Gastroesophageal sphincter (tissue), 4 donors: ENCODE data around the gene ASB6. TPM values are rescaled to one million over a fixed set of nuclear protein-coding genes. Genes with fewer than 3 reads are reported as not detected.

ENCODE experiments used
- ATAC-seq: fragments of 150-250 bp; one replicate; pipeline ENCODE4 v1.9.1; 2016; ENCODE audit warnings: mild to moderate bottlenecking, moderate library complexity
- H3K27ac ChIP-seq, 4 donors: fragments of 200-600 bp; sonication (generic) in 3 of 4; 1 replicate in 3 of 4; 2 replicates in 1 of 4; pipeline ENCODE4 v1.5.1; 2016 to 2019
- H3K27me3 ChIP-seq: fragments of 200-600 bp; sonication (generic); one replicate; pipeline ENCODE4 v1.5.1; 2019
- H3K36me3 ChIP-seq, 2 donors: fragments of 200-600 bp; sonication (generic); one replicate each; pipeline ENCODE4 v1.5.1; 2019; ENCODE audit warnings: control low read depth in 1 of 2
- H3K4me1 ChIP-seq, 3 donors: fragments of 200-600 bp; sonication (generic); 1 replicate in 2 of 3; 2 replicates in 1 of 3; pipeline ENCODE4 v1.5.1; 2016 to 2019; ENCODE audit warnings: control low read depth in 2 of 3
- H3K4me3 ChIP-seq, 2 donors: fragments of 200-600 bp; sonication (generic); one replicate each; pipeline ENCODE4 v1.5.1; 2019; ENCODE audit warnings: mild to moderate bottlenecking in 1 of 2, moderate library complexity in 1 of 2
- H3K9me3 ChIP-seq, 3 donors: fragments of 200-600 bp; sonication (generic); one replicate each; pipeline ENCODE4 v1.5.1; 2017 to 2019; ENCODE audit warnings: control low read depth in 2 of 3
- EP300 ChIP-seq: sonication (generic); formaldehyde crosslinking; IDR thresholded peaks from one replicate; pipeline ENCODE4 v1.6.1; 2017; ENCODE audit warnings: antibody characterized with exemption, mild to moderate bottlenecking
- POLR2A ChIP-seq, 2 donors: fragments of 450-650 bp; IDR thresholded peaks; one replicate each; pipeline ENCODE4 v1.6.1; 2017; ENCODE audit warnings: antibody characterized with exemption in 2 of 2, mild to moderate bottlenecking in 2 of 2, moderate library complexity in 1 of 2
- POLR2AphosphoS5 ChIP-seq: sonication (generic); formaldehyde crosslinking; IDR thresholded peaks from one replicate; pipeline ENCODE4 v1.6.1; 2017; ENCODE audit warnings: antibody characterized with exemption
- WGBS, 2 donors: methylation state at CpG; one replicate each; pipeline ENCODE4 v1.1.5; 2018; ENCODE audit warnings: low coverage in 1 of 2; 5-methylcytosine and 5-hydroxymethylcytosine counted together
- total RNA-seq, 4 donors: library from RNA; depleted of rRNA; stranded (reverse); fragments of >200 nt; gene quantifications; one replicate each; pipeline ENCODE4 v1.1.0, GENCODE V29; 2016
- TF ChIP-seq, protein P1 (sequence below), 4 experiments: fragments of 200-600 bp in 2 of 4; fragments of 450-650 bp in 2 of 4; sonication (generic) in 1 of 4; IDR thresholded peaks; one replicate each; pipeline ENCODE4 v1.5.1; 2017 to 2019; ENCODE audit warnings: antibody characterized with exemption in 4 of 4, mild to moderate bottlenecking in 2 of 4, moderate library complexity in 2 of 4

ASB6 gene
- total RNA-seq, 4 donors from 2014 or later, result 21.3 to 37.2 (median 28.2) TPM

DNA sequence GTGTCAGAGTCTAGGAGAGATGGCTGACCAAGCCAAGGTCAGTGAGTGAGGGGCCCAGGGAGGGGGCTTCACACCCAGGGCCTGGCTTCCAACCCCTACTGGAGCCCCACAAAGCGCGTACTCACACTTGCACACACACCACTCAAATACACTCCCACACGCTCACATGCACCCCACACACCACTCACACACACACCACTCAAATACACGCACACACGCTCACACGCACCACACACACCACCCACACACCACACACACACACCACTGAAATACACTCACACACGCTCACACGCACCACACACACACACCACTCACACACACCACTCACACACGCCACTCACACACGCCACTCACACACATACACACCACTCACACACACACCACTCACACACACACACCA, 5.7 kb upstream of the ASB6 start:
- Histone ChIP-seq H3K9me3 (no peaks in the 10 kb centered on the region), H3K27ac (no peak overlapping the region), H3K36me3 (no peaks in the 10 kb centered on the region), H3K27me3 (no peaks in the 10 kb centered on the region), H3K4me3 (no peak overlapping the region), H3K4me1 (peaks cover 0 to 3% (median 0%) of the 10 kb centered on the region in 3 donors)
- ATAC-seq, result no peak
- 81 to 86% methylated on average over 7 to 10 of the region's 10 CpGs for WGBS, 2 donors
- TF ChIP-seq POLR2A (IDR thresholded peaks at IDR 0.05) (no peak), EP300 (no peak), POLR2AphosphoS5 (no peak)
- TF ChIP-seq, protein P1, sequence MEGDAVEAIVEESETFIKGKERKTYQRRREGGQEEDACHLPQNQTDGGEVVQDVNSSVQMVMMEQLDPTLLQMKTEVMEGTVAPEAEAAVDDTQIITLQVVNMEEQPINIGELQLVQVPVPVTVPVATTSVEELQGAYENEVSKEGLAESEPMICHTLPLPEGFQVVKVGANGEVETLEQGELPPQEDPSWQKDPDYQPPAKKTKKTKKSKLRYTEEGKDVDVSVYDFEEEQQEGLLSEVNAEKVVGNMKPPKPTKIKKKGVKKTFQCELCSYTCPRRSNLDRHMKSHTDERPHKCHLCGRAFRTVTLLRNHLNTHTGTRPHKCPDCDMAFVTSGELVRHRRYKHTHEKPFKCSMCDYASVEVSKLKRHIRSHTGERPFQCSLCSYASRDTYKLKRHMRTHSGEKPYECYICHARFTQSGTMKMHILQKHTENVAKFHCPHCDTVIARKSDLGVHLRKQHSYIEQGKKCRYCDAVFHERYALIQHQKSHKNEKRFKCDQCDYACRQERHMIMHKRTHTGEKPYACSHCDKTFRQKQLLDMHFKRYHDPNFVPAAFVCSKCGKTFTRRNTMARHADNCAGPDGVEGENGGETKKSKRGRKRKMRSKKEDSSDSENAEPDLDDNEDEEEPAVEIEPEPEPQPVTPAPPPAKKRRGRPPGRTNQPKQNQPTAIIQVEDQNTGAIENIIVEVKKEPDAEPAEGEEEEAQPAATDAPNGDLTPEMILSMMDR (IDR thresholded peaks at IDR 0.05), result no peak

DNA sequence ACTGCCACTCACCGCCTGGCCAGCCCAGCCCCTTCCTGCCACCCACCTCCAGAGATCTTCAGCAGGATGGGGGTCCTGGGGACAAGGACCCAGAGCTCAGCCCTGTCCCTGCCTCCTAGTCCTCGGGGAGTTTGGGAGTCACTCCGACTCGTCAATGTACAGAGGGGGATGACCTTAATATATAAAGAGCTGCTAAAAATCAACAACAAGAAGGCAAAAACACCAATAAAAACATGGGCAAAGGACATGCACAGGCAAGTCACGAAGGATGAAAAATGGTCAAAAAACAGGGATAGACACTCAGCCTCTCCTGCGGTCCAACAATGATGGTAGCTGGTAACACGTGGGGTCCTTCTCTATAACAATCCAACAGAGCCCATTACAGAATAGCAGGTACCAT, 4.7 kb upstream of the ASB6 start:
- peaks cover 0 to 7% (median 0%) of the 10 kb centered on the region in 3 donors for H3K4me1 ChIP-seq
- no peak overlapping the region for H3K4me3 ChIP-seq
- WGBS, 2 donors, result 75 to 95% methylated on average over 2 to 5 of the region's 7 CpGs
- no peaks in the 10 kb centered on the region for H3K9me3 ChIP-seq
- no peak overlapping the region for H3K27ac ChIP-seq
- no peaks in the 10 kb centered on the region for H3K27me3 ChIP-seq
- no peaks in the 10 kb centered on the region for H3K36me3 ChIP-seq
- no peak for TF ChIP-seq EP300
- TF ChIP-seq POLR2A (IDR thresholded peaks at IDR 0.05), result no peak
- TF ChIP-seq POLR2AphosphoS5, result no peak
- TF ChIP-seq, protein P1 (IDR thresholded peaks at IDR 0.05), result no peak
- no peak for ATAC-seq

DNA sequence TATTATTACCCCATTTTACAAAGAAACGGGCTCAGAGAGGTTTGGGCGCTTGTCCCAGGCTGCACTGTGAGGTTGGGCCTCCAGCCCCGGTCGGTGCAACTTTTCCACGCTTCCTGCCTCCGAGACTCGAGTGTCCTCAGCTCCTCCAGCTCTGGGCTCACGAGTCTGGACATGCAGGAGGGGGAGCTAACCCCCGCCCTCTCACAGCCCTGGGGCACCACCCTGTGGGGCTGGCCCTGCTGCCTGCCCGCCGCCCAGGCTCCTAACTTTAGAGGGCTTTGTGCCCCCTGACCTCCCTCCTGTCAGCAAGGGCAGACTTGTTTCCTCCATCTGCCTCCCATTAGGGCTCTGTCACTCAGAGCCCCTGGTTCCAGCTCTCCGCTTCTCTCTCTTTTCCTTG, 4.3 kb upstream of the ASB6 start:
- TF ChIP-seq, protein P1 (IDR thresholded peaks at IDR 0.05), result no peak
- no peak for TF ChIP-seq POLR2AphosphoS5
- no peak for TF ChIP-seq POLR2A (IDR thresholded peaks at IDR 0.05)
- TF ChIP-seq EP300, result no peak
- 83% methylated on average over 5 of the region's 12 CpGs; no CpG with 5 or more reads in 1 of the 2 donors for WGBS, 2 donors
- H3K4me3 ChIP-seq, result no peak overlapping the region
- ATAC-seq, result no peak
- no peak overlapping the region for H3K27ac ChIP-seq
- H3K27me3 ChIP-seq, result no peaks in the 10 kb centered on the region
- no peaks in the 10 kb centered on the region for H3K9me3 ChIP-seq
- no peaks in the 10 kb centered on the region for H3K36me3 ChIP-seq
- peaks cover 0 to 10% (median 2%) of the 10 kb centered on the region in 3 donors for H3K4me1 ChIP-seq

DNA sequence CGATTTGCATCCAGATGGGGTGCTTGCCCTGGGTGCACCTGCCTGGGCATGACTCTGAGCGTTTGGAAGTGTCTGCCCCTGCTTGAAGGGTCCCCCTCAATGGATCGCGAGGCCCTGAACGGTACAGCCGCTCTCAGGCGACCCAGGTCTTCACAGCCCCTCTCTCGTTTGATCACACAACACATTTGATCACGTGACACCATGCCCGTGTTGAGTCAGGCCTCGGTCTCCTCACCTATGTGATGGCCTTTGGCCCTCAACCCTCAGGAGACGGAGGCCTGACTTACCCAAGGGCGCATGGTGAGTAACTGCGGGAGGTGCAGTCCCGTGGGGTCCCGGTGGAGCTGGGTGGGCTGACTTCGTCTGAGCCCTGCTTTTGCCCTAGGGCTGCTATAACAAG, 3.0 kb upstream of the ASB6 start:
- Histone ChIP-seq H3K27me3 (no peaks in the 10 kb centered on the region), H3K9me3 (no peaks in the 10 kb centered on the region), H3K4me1 (peaks cover 3 to 23% (median 15%) of the 10 kb centered on the region in 3 donors), H3K36me3 (no peaks in the 10 kb centered on the region), H3K27ac (no peak overlapping the region), H3K4me3 (no peak overlapping the region)
- no peak for ATAC-seq
- no CpG with 5 or more reads among the region's 17 CpGs for WGBS, 2 donors
- TF ChIP-seq EP300 (no peak), POLR2A (IDR thresholded peaks at IDR 0.05) (no peak), POLR2AphosphoS5 (no peak)
- TF ChIP-seq, protein P1 (IDR thresholded peaks at IDR 0.05), result no peak

DNA sequence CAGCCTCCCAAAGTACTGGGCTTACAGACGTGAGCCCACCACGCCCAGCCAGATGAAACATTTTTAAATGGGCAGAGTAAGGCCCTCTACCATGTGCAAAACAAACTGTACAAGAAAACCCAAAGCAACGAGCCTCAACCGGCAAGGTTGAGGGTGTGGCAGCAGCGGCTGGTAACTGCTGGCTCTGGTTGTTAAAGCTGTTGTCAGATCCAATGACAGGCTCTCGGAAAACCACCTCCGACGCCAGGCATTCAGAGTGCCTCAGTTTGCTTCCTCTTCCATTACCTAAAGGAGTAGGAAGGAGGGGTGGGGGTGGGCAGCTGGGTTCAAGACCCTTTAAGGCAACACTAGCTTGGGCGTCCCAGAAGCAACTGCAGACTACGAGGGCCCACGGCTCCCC, 2.4 kb upstream of the ASB6 start:
- Histone ChIP-seq H3K9me3 (no peaks in the 10 kb centered on the region), H3K4me3 (no peak overlapping the region), H3K27ac (no peak overlapping the region), H3K36me3 (peaks cover 0 to 1% of the 10 kb centered on the region in 2 donors), H3K27me3 (no peaks in the 10 kb centered on the region), H3K4me1 (peaks cover 3 to 29% (median 20%) of the 10 kb centered on the region in 3 donors)
- WGBS, 2 donors, result 45 to 70% methylated on average over 2 to 4 of the region's 11 CpGs
- TF ChIP-seq, protein P1 (IDR thresholded peaks at IDR 0.05), result no peak
- TF ChIP-seq EP300 (no peak), POLR2AphosphoS5 (no peak), POLR2A (IDR thresholded peaks at IDR 0.05) (no peak)
- no peak for ATAC-seq
